Bronchial epithelial cell (primary cell): ENCODE measurements around the gene MECR. TPM values are rescaled to one million over a fixed set of nuclear protein-coding genes. Genes with fewer than 3 reads are reported as not detected.

Source experiments
- total RNA-seq: library from RNA; depleted of rRNA; stranded (reverse); fragments of >200 nt; gene quantifications from 2 replicates; pipeline ENCODE4 v1.2.1, GENCODE V29; 2014

Gene MECR
- total RNA-seq, 1 donor from 2014 or later: 28.2 TPM

Other genes starting within 250 kb of the MECR start
- gene TMEM200B, start 107.0 kb downstream of the MECR start, total RNA-seq: 0.77 and 1.1 TPM in 2 replicates
- 34.5 and 40.1 TPM in 2 replicates for gene SRSF4, start 49.0 kb downstream of the MECR start, total RNA-seq
- gene PTPRU, start 5.6 kb upstream of the MECR start, total RNA-seq: 40.8 and 53.2 TPM in 2 replicates